GM19452 (cell line): ENCODE results near the gene P2RY1.
A peak's percentile ranks its signal among the peaks of the same experiment; 100 is the strongest.
"Not testable (repeated sequence)": the region's sequence is repeated elsewhere in the genome, so short reads cannot be mapped to it uniquely, and the experiment has no call there.

Experiments
- ATAC-seq: cut with Tn5 transposase; IDR thresholded peaks from one replicate; pipeline ENCODE4 v1.9.1; 2021; ENCODE audit not compliant: unreplicated experiment

The P2RY1 gene

GRCh38 chr3:152835601-152836102 is 721 bp downstream of the P2RY1 start:
- ATAC-seq = no peak

DNA sequence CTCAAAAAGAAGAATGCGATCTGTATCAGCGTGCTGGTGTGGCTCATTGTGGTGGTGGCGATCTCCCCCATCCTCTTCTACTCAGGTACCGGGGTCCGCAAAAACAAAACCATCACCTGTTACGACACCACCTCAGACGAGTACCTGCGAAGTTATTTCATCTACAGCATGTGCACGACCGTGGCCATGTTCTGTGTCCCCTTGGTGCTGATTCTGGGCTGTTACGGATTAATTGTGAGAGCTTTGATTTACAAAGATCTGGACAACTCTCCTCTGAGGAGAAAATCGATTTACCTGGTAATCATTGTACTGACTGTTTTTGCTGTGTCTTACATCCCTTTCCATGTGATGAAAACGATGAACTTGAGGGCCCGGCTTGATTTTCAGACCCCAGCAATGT is 1.3 kb downstream of the P2RY1 start:
- ATAC-seq = no peak

DNA sequence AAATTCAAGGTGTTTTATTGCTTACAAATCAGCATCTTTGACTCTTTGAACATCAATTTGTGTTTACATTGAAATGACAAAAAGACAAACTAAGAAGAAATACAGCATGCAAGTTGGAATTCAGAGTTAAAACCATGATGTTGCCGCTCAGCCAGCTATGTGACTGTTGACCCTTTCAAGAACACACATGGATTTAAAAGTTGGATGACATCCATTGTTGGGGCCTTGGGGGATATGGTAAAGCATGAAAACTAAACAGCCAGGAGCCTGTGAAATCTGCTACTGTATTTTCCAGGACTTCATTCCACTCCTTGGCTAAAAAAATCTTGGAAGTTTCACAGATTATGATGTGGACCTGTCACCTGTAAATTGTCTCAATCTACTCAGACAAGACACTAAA is 4.6 kb downstream of the P2RY1 start:
- no peak for ATAC-seq

- no peak for ATAC-seq
Observed at GRCh38 chr3:152841131-152841530, 6.2 kb downstream of the P2RY1 start.

DNA sequence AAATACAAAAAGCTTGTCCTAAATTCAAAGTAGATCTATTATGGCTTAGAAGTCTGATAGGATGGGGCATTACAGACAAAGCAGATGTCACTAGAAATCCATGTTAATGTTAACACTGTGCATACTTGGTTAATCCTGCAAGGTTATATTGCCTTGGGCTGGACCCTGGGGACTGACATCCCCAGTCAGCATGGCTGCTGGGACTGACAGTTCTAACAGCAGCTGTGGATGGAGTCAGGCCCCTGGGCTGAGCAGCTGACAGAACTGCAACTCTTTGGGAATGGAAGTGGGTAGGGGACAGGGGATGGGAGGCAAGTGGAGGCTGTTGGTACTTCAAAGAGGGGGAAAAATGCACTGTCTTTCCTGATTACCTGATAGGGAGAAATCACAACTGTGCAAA is 7.5 kb downstream of the P2RY1 start:
- no peak for ATAC-seq

GRCh38 chr3:152843955-152844354 is 9.0 kb downstream of the P2RY1 start:
- peak; percentile 86 for ATAC-seq

GRCh38 chr3:152846572-152847202 is 11.8 kb downstream of the P2RY1 start:
- ATAC-seq = not testable (repeated sequence)

GRCh38 chr3:152847599-152847998 is 12.7 kb downstream of the P2RY1 start:
- ATAC-seq = not testable (repeated sequence)

DNA sequence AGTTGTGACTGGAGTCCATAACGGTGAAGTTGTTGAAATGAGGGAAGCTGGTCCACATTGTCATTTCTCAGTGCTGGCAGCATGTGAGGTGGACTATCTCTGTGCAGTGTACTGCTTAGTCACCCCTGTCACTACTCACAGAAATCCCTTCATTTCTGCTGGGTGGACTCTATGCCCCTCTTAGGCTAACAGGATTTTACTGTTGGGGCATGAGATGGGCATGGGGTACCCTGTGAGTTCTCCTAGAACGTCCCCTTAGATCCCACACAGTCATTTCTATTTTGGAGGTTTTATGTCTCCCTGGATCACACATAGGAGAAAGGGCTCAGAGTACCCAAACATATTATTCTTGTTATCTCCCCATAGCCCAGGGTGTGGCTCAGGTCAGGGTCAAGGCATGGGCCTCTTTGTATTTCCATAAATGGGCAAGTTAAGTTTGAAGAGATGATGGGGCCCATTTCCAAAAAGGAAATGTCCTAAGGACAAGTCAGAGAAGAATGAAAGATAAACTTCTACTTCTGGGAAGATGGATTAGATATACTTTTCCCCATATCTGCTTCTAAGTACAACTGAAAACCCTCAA is 15.2 kb downstream of the P2RY1 start:
- ATAC-seq = no peak

DNA sequence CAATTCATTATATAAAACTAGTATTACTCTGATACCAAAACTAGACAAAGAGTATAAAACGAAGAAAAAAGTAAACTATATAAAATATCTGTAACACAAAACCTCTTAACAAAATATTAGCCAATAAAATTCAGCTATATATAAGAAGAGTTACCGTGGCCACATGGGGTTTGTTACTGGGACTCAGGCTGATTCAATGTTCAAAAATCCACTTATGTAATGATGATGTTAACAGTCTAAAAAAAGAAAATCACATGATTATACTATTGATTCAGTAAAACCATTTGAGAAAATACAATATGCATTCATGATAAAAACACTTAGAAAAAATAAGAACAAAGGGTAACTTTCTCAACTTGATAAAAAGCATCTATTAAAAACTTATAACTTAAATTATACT is 18.3 kb downstream of the P2RY1 start:
- ATAC-seq = no peak

GRCh38 chr3:152857082-152857481 is 22.2 kb downstream of the P2RY1 start:
- no peak for ATAC-seq

DNA sequence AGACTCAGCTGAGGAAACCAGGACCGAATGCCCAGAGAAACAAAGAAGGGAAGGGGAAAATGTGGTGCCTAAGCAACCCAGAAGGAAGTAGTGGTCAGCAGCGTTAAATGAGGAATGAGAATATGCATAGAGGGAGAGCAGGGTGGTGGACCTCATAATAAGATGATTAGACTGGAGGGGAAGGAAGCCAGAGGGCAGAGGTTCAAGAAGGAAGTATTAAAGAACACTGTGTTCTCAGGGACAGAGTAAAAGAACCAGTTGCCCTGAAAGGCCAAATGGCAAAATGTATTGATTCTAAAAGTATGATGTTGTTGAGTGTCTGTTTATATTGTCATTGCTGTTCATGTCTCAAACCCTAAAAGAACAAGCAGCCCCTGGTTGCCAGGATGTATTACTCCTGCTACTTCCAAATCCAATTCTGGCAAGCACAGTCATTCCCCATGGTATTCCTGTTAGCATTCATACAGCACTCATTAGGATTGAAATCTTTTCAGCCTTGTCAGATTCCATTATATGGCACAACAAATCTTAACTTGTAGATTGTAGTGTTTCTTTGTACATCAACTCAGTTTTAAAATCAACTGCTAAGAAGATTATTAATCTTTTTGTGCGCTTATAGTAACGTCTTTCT is 23.4 kb downstream of the P2RY1 start:
- ATAC-seq = no peak

DNA sequence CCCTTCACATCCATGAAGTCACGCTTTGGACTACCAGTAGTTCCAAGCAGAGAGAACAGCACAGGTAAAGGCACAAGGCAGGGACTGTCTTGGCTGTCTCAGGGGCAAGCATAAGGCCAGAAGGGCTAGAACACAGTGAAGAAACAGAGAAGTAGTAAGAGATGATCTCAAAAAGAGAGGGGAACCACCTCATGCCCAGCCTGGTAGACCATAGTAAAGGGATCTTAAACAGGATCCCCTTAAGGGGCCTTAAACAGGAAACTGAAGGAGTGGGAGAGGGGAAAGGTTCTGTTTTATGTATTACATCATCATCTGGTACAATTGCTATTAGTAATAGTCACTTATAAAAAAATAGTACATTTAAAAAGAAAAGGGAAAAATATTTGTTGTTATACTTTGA is 25.8 kb downstream of the P2RY1 start:
- no peak for ATAC-seq

DNA sequence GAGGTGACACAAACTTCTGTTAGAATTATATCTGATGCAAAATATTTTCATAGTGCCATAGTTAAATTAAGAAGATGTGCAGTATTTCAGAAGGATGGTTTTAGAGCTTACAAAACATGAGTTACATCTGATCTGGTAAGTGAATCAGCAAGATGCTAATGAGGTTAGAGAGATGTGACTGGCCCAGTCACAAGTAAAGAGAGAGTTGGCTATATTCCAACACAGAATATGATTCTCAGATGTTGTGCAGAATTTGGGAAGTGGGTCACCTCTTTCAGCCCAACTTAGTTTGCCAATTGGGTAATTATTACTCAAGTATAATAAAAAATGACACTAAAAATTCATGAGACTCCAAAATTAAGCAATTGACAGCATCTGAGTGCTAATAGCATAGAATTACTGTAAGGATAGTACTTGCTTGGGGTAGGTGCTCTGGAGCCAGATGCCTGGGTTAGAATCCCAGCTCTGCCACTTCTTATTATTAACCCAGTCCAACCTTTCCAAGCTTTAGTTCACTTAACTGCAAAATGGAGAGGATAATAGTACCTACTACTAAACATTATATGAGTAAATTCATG is 30.8 kb downstream of the P2RY1 start:
- ATAC-seq = no peak

DNA sequence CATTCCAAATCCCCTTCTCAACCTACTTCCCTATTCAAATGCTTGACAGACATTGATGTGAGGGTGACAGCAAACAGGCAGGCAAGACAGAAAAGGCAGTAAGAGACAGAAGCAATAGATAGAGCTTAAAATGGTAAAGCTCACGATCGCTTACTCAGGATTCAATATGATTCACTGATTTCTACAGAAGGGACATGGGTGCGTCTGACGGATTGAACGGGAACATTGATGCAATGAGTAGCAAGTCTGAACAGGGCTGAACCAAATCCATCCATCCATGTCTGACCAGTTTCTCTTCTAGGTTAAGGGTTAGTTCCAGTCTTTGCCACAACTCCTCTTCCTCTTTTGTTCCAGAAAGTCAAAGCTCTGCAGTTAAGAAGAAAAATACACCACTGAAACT is 35.1 kb downstream of the P2RY1 start:
- ATAC-seq = no peak

GRCh38 chr3:152873314-152873713 is 38.4 kb downstream of the P2RY1 start:
- ATAC-seq = not testable (repeated sequence)

GRCh38 chr3:152874896-152875749 is 40.2 kb downstream of the P2RY1 start:
- no peak for ATAC-seq

- no peak for ATAC-seq
Observed at GRCh38 chr3:152879130-152879789, 44.3 kb downstream of the P2RY1 start.

- ATAC-seq = no peak
Observed at GRCh38 chr3:152879790-152880174, 44.9 kb downstream of the P2RY1 start.

GRCh38 chr3:152885076-152885475 is 50.1 kb downstream of the P2RY1 start:
- ATAC-seq = no peak
